Epidermal melanocyte (primary cell): ENCODE results near the gene STAU1.
"Not testable (repeated sequence)": the region's sequence is repeated elsewhere in the genome, so short reads cannot be mapped to it uniquely, and the experiment has no call there.

Experiments used
- DNase-seq: peaks from one replicate; pipeline ENCODE4 v3.0.0; 2011; ENCODE audit warnings: low spot score; ENCODE audit not compliant: insufficient read length

The STAU1 gene, protein sequence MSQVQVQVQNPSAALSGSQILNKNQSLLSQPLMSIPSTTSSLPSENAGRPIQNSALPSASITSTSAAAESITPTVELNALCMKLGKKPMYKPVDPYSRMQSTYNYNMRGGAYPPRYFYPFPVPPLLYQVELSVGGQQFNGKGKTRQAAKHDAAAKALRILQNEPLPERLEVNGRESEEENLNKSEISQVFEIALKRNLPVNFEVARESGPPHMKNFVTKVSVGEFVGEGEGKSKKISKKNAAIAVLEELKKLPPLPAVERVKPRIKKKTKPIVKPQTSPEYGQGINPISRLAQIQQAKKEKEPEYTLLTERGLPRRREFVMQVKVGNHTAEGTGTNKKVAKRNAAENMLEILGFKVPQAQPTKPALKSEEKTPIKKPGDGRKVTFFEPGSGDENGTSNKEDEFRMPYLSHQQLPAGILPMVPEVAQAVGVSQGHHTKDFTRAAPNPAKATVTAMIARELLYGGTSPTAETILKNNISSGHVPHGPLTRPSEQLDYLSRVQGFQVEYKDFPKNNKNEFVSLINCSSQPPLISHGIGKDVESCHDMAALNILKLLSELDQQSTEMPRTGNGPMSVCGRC

DNA sequence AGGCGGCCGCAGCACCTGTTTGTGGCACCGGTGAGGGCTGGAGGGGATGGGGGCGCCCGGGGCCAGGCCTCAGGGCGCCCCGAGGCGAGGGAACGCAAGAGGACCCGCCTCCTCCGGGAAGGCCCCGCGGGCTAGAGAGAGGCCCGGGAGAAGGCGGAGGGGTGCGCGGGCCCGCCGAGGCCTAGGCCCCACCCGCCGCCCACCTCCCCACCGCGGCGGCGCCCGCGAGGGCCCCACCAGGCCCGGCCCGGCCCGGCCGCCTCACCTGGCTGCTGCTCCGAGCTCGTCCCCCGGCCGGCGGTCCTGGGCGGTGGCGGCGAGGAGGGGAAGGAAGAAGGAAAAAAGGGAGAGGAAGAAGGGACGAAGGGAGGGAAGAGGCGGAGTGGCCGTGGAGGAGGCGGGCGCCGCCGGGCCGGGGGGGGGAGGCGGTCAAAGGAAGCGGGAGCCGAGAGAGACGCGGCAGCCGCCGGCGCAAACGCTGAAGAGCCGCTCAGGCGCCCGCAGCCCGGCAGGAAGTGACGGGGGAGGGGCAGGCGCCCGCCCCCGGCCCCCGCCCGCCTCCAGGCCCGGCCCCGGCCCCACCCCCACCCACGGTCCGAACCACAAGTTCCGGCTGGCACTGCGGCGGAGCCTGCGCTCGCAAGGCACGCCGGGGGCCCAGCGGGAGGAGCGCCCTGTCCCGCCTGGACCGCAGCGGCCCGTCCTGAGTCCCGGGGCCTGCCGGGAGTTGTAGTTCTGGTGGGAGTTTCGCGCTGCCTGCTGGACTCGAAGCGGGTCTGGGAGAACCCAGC lies at the start of gene STAU1:
Gene STAU1 (minus strand): TSS at position 484 of the 791 bp plus-strand sequence. CDS start 22,133 bp downstream, outside the sequence.
- DNase-seq: peak; percentile 98

DNA sequence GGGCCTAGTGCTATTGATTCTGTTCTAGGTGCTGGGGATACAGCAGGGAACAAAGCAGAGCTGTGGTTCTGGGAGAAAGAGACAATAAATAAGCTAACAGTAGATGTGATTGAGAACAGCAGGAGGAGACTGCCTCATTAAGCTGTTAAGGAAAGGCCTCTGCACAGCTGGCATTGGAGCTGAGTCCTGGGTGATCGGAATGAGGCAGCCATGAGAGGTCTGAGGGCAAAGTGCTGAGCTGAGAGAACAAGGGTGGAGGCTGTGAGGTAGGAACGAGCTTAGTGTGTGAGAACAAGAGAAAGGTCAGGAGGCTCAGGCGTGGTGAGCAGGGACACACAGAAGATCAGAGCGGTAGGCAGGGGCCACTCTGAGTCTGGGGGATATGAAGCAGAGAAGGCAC lies 49.4 kb upstream of the STAU1 start:
- no peak for DNase-seq

DNA sequence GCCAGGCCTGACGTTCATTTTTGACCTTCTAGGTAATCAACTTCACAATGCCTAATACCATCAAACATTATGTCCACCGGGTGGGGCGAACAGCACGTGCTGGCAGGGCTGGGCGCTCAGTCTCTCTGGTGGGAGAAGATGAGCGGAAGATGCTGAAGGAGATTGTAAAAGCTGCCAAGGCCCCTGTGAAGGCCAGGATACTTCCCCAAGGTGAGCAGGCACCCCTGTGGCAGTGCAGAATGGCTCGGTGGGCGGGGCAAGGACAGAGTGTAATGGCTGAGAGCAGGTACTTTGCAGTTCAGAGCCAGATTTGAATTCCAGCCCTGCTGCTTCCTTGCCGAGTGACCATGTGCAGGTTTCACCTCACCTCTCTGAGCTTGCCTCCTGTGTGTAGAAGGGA lies 48.2 kb upstream of the STAU1 start:
- no peak for DNase-seq

DNA sequence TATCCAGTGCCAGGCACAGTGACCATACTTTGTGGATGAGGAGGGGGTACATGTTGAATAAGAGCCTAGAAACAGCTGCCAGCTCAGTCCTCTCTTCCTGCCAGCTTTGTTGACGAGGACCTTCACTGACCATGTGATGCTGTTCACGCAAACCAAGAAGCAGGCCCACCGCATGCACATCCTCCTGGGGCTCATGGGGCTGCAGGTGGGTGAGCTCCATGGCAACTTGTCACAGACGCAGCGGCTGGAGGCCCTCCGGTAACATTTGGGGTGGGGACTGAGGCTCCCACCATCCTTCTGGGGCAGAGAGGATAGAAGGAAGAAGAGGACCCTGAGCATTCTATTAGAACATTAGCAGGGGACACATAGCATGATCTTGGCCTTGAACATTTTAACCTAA lies 46.7 kb upstream of the STAU1 start:
- no peak for DNase-seq

DNA sequence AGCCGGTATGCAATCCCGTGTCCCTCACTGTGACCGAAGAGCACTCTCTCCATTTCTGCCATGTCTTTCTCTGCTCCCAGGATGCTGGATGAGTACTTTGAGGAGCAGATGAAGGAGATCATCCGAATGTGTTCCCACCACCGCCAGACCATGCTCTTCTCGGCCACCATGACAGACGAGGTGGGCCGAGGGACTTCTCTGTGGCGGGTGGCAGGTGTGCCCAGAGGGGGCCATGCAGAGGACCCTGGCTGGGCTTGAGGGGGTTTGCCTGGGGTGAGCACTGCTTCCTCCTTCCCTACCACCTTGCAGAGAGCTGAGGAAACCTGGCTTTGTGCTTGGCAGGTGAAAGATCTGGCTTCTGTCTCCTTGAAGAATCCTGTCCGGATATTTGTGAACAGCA lies 45.1 kb upstream of the STAU1 start:
- no peak for DNase-seq

DNA sequence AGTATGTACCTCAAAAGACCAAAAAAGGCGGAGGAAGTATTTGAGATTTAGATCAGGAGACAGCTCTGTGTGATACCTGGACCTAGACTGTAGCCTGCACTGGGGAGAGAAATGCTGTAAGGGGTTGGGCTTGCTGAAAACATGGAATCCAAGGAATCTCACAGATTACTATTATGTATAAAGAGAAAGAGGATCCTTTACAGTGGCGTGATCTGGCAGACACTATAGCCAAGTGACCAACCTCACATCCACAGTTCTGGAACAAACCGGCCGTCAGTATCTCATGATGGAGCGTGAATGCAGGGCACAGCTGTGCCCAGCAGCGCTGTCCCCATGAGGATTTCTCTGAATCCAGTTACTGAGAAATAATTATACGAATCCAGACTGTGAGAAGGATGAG lies 43.3 kb upstream of the STAU1 start:
- DNase-seq: no peak

DNA sequence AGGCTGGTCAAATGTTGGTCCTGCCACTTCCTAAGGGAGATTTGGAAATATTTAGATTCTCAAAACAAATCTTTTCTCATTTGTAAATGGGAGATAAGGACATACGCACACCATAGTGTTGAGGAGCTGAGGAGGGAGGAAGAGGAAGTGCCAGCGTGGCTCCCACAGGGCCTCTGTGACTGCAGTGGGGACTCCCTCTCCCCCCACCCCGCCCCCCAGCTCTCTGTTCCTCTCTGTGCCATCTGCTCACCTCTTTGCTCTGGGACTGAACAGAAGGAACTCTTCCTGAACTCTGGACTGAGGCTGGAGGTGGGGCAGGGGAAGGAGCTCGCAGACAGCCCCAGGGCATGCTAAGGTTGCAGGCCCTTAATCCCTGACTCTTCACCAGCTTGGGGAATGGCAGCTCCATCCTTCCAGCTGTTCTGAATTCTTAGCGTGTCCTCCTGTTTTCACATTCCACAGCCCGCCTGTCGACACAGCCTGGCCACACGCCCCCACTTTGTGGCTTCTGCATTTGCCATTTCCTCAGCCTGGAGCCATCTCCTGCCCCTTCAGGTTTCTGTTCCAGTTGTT lies 42.5 kb upstream of the STAU1 start:
- no peak for DNase-seq

DNA sequence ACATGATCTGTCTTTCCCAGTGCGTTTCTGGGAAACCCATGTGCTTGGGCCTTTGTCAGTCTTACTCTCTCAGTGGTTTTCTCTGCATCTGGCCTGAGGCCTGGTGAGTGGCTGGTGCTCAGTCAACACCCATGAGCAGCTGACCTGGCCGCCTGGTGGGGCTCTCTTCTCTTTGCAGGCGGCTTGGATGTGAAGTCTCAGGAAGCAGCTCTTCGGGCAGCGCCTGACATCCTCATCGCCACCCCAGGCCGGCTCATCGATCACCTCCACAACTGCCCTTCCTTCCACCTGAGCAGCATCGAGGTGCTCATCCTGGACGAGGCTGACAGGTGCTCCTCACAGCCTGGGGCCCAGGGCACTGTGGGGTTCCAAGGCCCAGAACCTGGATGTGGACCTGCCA lies 41.9 kb upstream of the STAU1 start:
- no peak for DNase-seq

DNA sequence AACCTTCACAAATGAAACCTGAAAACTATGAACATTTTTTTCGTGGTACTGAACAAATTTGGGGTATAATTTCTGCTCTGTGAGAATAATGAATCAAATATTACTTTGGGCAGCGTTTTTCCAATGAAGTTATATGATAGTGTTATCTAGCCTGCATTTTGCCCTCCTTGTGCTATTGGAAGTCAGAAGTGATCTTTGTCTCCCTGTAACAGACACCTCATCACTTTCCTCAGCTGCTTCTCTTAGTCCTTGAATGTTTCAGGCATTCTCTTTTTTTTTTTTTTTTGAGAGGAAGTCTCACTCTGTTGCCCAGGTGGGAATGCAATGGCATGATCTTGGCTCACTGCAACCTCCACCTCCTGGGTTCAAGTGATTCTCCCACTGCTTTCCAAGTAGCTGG lies 41.2 kb upstream of the STAU1 start:
- no peak for DNase-seq

DNA sequence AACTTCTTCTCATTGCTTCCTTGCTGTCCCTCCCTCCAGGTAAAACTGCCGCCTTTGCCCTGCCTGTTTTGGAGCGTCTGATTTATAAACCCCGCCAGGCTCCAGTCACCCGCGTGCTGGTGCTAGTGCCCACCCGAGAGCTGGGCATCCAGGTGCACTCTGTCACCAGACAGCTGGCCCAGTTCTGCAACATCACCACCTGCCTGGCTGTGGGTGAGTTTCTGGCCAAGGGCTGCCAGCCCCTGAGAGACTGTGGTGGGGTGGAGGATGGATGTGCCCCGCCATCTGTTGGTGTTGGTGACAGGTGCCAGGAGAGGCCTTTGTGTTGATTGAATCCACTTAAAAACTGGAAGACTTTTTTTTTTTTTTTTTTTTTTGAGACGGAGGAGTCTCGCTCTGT lies 40.5 kb upstream of the STAU1 start:
- no peak for DNase-seq

DNA sequence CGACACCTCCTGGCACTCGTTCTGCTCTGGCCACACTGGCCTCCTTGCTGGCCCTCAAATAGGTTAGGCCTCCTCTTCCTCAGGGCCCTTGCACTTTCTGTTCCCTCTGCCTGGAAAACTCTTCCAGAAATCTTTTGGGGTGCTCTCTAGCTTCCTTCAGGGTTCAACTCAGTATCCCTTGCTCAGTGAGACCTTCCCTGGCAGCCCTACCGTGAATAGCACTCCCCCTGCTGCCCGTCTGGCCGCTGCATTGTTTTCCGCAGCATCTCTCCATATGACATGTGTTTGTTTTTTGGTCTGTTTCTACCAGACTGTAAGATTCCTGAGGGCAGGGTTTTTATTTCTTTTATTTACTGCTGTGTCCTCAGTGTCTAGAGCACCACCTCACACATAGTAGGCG lies 37.8 kb upstream of the STAU1 start:
- no peak for DNase-seq

DNA sequence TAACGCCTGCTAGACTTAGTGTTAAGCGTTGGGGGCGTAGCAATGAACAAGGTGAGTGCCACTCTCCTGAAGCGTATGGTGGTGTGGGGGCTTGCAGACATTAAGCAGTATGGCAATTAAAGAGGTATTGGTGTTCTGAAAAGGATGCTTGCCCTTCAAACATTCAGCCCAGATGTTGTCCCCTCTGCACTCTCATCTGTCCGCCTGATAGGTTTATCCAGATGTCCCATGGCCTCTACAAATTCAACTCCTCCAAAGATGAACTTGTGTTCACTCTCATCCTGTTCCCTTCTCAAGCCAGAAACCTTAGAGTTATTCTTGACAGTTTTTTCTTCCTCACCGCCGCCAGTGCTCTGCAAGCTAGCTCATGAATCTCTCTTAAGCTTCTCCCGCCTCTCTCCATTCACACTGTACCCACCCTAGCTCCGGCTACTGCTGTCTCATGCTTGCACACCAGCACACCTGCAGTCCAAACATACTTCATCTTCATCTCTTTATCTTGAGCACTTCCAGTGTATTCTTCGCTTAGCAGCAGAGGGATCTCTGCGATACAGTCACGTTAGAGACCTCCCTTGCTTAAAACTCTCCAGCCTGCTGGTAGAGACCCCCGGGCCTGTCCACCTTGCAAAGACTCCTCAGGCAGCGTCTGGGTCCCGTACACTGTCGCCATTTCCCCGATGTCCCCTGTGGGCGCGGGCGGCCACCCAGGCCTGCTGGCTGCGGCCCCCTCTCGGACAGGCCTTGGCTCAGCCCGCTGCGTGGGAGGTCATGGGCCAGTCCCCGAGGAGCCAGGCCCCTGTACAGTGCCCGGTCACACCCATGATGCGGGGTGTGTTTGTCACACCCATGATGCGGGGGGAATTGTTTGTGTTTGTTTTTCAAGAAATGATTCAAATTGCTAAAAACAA lies 32.0 kb upstream of the STAU1 start:
- DNase-seq: no peak

DNA sequence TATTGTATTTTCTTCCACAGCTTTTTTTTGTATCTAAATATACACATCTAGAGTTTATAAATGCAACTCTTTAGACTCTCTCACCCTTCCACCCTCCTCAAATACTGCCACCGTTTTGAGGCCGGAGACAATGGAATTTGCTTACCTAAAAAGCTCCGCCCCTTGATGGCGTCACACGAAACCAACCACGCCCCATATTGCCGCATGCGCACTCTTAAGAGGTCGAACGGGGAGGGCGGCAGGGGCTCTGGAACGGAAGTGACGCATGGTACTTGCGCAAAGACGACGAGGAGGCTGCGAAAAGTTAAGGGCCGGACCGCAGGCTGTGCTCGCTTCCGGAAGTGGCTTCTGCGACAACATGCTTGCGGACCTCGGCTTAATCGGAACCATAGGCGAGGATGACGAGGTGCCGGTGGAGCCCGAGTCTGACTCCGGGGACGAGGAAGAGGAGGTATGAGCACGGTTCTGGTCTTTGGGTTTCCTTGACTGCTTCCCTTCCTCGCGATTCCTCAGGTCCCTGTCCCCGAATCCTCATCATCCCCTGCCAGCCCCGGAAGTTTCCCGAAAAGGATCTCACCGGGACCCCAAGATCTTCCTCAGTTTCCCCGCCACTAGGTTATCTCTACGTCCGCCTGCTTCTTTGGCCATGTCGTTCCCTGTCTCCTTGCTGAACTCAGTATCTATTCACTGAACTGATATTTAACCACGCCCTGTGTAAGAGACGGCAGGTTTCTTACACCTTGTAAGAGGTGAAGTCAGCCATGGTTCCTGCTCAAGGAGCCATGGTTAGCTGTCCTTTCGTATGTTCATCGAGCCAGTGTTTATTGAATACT lies 31.2 kb upstream of the STAU1 start, which contains the start of gene DDX27:
Gene DDX27 (plus strand): TSS at position 326 of the 833 bp plus-strand sequence. CDS start 33 bp downstream, at position 359.
- peak; percentile 85 for DNase-seq

DNA sequence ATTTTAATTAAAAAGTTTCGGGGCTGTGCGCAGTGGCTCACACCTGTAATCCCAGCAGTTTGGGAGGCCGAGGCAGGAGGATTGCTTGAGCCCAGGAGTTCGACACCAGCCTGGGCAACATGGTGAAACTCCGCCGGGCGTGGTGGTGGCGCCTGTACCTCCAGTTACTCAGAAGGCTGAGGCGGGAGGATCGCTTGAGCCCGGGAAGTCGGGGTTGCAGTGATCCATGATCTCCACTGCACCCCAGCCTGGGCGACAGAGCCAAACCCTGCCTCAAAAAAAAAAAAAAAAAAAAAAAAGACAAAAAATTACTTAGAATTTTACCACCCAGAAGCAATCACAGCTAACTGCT lies 30.6 kb upstream of the STAU1 start:
- not testable (repeated sequence) for DNase-seq

DNA sequence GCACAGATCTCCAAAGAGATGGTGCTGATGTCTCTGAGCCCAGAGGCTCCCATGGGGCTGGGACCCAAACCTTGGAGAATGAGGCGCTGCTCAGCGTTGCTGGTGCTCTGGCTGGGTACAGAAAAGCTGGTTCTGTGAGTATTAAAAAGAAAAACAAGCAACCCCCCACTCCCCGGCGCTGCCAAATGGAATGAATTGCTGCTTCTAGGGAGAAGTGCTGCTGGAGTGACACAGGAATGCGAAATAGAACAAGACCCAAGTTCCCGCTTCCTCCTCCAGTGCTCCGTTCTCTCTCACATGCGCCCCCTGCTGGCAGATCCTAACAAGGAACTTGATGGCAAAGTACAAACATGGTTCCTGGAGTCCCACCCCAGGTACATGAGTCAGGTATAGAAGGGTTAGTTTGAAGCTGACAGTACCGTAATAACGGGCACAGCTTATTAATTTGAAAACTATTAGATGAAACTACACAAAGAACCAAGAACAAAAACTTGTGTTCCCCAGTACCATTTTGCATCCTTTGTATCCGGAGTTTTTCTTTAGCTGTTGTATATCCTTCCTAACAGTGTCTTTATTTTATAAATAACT lies 29.0 kb upstream of the STAU1 start:
- DNase-seq: peak; percentile 29

DNA sequence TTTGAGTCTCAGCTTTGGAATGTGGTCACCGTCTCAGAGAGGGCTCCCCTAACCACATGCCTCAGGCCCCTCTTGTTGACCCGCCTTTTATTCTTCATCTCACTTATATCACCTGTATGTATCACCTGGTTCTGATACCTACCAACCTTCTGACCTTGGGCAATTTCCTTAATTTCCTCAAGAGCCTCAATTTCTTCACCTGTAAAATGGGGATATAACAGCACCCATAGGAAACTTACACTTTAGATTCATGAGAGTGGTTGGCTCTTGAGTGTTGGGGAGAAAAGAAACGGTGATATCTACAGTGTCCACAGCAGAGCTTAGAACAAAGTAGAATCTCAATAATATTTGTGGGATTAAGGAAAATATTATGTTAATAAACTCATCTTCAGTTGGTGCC lies 27.1 kb upstream of the STAU1 start:
- no peak for DNase-seq

DNA sequence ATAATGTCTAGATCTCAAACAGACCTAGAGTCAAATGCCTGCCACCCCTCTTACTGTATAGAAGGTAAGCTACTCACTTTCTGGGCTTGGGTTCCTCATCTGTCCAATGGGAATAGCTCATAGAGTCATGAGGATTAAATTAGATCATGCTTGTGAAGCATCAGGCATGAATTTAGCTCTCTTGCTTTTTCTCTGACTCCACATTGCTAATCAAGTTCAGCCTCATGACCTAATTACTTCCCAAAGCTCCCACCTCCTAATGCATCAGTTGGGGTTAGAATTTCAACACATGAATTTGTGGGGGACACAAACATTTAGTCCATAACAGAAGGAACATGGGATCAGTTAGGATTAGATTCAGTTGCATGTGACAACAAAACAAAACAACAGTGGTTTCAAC lies 26.4 kb upstream of the STAU1 start:
- no peak for DNase-seq

DNA sequence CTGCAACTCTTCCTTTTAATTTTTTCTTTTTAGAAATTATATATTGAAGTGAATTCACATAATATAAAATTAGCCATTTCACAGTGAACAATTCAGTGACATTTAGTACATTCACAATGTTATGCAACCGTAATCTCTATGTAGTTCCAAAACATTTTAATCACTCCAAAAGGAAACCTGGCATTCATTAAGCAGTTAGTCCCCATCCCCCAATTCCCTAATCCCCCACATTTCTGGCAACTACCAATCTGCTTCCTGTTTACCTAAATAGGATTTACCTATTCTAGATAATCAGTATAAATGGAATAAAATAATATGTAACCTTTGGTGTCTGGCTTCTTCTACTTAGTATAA lies 22.6 kb upstream of the STAU1 start:
- no peak for DNase-seq

DNA sequence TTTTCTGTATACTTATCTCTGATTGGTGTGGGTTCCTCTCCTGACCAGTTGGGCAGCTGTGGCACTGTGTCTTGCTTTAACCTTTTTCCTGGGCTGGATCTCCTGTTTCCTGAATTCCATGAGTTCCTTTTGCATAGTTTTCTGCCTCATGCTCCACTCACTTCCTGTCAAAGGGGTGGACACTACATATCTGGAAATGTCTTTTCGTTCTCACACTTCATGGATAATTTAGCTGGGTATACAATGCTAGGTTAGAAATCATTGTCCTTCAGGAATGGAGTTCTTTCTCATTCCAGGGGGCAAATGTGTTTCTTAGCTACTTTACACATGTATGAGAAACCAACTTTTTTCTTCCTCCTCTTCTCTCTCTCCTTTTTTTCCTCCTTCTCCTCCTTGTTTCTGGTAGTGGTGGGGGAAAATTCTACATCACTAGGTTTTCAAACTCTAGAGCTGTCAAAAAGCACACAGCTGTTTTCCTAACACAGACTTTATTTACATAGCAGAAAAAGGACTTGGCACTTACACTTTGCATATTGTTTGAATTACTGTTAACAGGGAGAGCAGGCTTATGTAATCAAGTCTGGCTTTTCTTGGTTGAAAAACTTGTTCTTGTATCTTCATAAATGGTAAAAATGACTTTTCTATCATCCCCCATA lies 22.1 kb upstream of the STAU1 start:
- no peak for DNase-seq
